HEK293 (cell line): Measurements from ENCODE around the gene PMEL.

ENCODE experiments used
- CTCF ChIA-PET: fragments of 350-600 bp; formaldehyde crosslinking; extraction: SDS; loops from one replicate; lab custom pipeline; 2021; ENCODE audit warnings: antibody characterized with exemption; lab: Yijun Ruan, JAX
- POLR2A ChIA-PET: fragments of 300-600 bp; formaldehyde crosslinking; extraction: SDS; loops from one replicate; lab custom pipeline; 2020; ENCODE audit warnings: antibody characterized with exemption, inconsistent platforms; lab: Yijun Ruan, JAX
- H3K27ac ChIP-seq: fragments of 200-500 bp; sonication (Bioruptor generic); 2 replicates; pipeline ENCODE4 v1.5.1; 2014; ENCODE audit warnings: low read depth, low read length, control low read depth, inconsistent platforms; ENCODE audit errors: extremely low read depth
- H3K36me3 ChIP-seq, 2 experiments: fragments of 200-500 bp in 1 of 2; sonication (Bioruptor generic) in 1 of 2; 1 replicate in 1 of 2; 2 replicates in 1 of 2; pipeline ENCODE4 v1.5.1; 2014 to 2017; ENCODE audit warnings: inconsistent platforms in 2 of 2, low read length in 2 of 2; ENCODE audit not compliant: control insufficient read depth in 2 of 2, insufficient read depth in 1 of 2
- H3K4me1 ChIP-seq: fragments of 200-500 bp; sonication (Bioruptor generic); 2 replicates; pipeline ENCODE4 v1.5.1; 2014; ENCODE audit warnings: mild to moderate bottlenecking, low read length, inconsistent platforms; ENCODE audit not compliant: control insufficient read depth, insufficient read depth
- H3K4me3 ChIP-seq: 2 replicates; pipeline ENCODE4 v1.5.1; 2011; ENCODE audit warnings: low read depth, mild to moderate bottlenecking, control low read depth, low read length, moderate library complexity
- H3K9me3 ChIP-seq: fragments of 200-500 bp; sonication (Bioruptor generic); 2 replicates; pipeline ENCODE4 v1.5.1; 2014; ENCODE audit warnings: low read depth, low read length, inconsistent platforms; ENCODE audit not compliant: control insufficient read depth, insufficient read depth
- AEBP2 ChIP-seq: fragments of 450-650 bp; formaldehyde crosslinking; IDR thresholded peaks from 2 replicates; pipeline ENCODE4 v1.5.1; 2016; ENCODE audit warnings: missing biosample characterization, missing genetic modification characterization, borderline replicate concordance
- CTCF ChIP-seq: fragments of 450-650 bp; formaldehyde crosslinking; IDR thresholded peaks from 2 replicates; pipeline ENCODE4 v1.5.1; 2016; ENCODE audit warnings: missing biosample characterization, missing genetic modification characterization
- GLI2 ChIP-seq: fragments of 450-650 bp; formaldehyde crosslinking; IDR thresholded peaks from 2 replicates; pipeline ENCODE4; 2017; ENCODE audit warnings: missing biosample characterization, missing genetic modification characterization, low read depth, borderline replicate concordance
- KLF16 ChIP-seq: fragments of 450-650 bp; formaldehyde crosslinking; IDR thresholded peaks from 2 replicates; pipeline ENCODE4 v1.5.1; 2017; ENCODE audit warnings: missing biosample characterization, missing genetic modification characterization
- TRIM28 ChIP-seq: IDR thresholded peaks from 2 replicates; pipeline ENCODE4 v1.6.1; 2011; ENCODE audit warnings: low read length, control low read depth, borderline replicate concordance
- ZBTB17 ChIP-seq: fragments of 450-650 bp; formaldehyde crosslinking; IDR thresholded peaks from 2 replicates; pipeline ENCODE4 v1.5.1; 2016; ENCODE audit warnings: missing biosample characterization, missing genetic modification characterization
- ZNF114 ChIP-seq: fragments of 450-650 bp; formaldehyde crosslinking; IDR thresholded peaks from 2 replicates; pipeline ENCODE4 v1.5.0; 2017; ENCODE audit warnings: missing biosample characterization, missing genetic modification characterization
- ZNF19 ChIP-seq: fragments of 450-650 bp; formaldehyde crosslinking; IDR thresholded peaks from 2 replicates; pipeline ENCODE4; 2016; ENCODE audit warnings: missing biosample characterization, missing genetic modification characterization, low read depth
- ZNF501 ChIP-seq: fragments of 450-650 bp; formaldehyde crosslinking; IDR thresholded peaks from 2 replicates; pipeline ENCODE4 v1.5.1; 2016; ENCODE audit warnings: missing biosample characterization, missing genetic modification characterization
- ZNF510 ChIP-seq: fragments of 450-650 bp; formaldehyde crosslinking; IDR thresholded peaks from 2 replicates; pipeline ENCODE4 v1.5.1; 2018; ENCODE audit warnings: mild to moderate bottlenecking, missing genetic modification characterization, missing biosample characterization; ENCODE audit not compliant: insufficient replicate concordance
- ZNF548 ChIP-seq: fragments of 450-650 bp; formaldehyde crosslinking; IDR thresholded peaks from 2 replicates; pipeline ENCODE4 v1.5.1; 2016; ENCODE audit warnings: missing biosample characterization, missing genetic modification characterization
- ZNF561 ChIP-seq: fragments of 450-650 bp; IDR thresholded peaks from 2 replicates; pipeline ENCODE4 v1.5.1; 2018; ENCODE audit warnings: missing biosample characterization, missing genetic modification characterization, borderline replicate concordance
- ZNF645 ChIP-seq: fragments of 450-650 bp; formaldehyde crosslinking; IDR thresholded peaks from 2 replicates; pipeline ENCODE4; 2016; ENCODE audit warnings: missing biosample characterization, missing genetic modification characterization
- ZNF692 ChIP-seq: fragments of 450-650 bp; formaldehyde crosslinking; IDR thresholded peaks from 2 replicates; pipeline ENCODE4 v1.5.1; 2016; ENCODE audit warnings: missing biosample characterization, missing genetic modification characterization
- ZNF830 ChIP-seq: fragments of 450-650 bp; IDR thresholded peaks from 2 replicates; pipeline ENCODE4 v1.5.0; 2018; ENCODE audit warnings: missing biosample characterization, missing genetic modification characterization, low read depth, mild to moderate bottlenecking, moderate library complexity
- TF ChIP-seq, protein P1 (sequence below): fragments of 450-650 bp; formaldehyde crosslinking; IDR thresholded peaks from 2 replicates; pipeline ENCODE4 v1.5.1; 2016; ENCODE audit warnings: missing biosample characterization, missing genetic modification characterization

PMEL gene

DNA sequence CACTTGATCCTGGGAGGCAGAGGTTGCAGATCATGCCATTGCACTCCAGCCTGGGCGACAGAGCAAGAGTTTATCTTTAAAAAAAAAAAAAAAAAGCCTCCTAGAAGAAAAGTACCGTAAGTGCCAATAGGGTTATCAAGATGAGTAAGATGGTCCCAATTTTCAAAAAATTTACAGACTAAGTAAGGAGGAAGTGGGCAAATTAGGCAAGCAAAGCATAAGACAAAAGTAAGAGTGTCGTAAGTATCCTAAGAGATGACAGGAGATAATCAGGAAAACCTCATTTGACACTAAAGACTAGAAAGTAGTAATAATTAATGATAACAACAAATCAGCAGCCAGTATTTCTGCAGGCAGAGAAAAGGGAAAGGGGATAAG is 50.4 kb downstream of the PMEL start (continued):
- TF ChIP-seq ZNF114 (tag by site-specific recombination) = no peak
- no peak for TF ChIP-seq KLF16 (tag by site-specific recombination)
- TF ChIP-seq, protein P1, sequence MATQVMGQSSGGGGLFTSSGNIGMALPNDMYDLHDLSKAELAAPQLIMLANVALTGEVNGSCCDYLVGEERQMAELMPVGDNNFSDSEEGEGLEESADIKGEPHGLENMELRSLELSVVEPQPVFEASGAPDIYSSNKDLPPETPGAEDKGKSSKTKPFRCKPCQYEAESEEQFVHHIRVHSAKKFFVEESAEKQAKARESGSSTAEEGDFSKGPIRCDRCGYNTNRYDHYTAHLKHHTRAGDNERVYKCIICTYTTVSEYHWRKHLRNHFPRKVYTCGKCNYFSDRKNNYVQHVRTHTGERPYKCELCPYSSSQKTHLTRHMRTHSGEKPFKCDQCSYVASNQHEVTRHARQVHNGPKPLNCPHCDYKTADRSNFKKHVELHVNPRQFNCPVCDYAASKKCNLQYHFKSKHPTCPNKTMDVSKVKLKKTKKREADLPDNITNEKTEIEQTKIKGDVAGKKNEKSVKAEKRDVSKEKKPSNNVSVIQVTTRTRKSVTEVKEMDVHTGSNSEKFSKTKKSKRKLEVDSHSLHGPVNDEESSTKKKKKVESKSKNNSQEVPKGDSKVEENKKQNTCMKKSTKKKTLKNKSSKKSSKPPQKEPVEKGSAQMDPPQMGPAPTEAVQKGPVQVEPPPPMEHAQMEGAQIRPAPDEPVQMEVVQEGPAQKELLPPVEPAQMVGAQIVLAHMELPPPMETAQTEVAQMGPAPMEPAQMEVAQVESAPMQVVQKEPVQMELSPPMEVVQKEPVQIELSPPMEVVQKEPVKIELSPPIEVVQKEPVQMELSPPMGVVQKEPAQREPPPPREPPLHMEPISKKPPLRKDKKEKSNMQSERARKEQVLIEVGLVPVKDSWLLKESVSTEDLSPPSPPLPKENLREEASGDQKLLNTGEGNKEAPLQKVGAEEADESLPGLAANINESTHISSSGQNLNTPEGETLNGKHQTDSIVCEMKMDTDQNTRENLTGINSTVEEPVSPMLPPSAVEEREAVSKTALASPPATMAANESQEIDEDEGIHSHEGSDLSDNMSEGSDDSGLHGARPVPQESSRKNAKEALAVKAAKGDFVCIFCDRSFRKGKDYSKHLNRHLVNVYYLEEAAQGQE (tag by site-specific recombination) = no peak
- no peak for TF ChIP-seq CTCF (tag by site-specific recombination)
- TF ChIP-seq ZBTB17 (tag by site-specific recombination) = no peak
- TF ChIP-seq ZNF19 = no peak
- TF ChIP-seq TRIM28 = no peak

DNA sequence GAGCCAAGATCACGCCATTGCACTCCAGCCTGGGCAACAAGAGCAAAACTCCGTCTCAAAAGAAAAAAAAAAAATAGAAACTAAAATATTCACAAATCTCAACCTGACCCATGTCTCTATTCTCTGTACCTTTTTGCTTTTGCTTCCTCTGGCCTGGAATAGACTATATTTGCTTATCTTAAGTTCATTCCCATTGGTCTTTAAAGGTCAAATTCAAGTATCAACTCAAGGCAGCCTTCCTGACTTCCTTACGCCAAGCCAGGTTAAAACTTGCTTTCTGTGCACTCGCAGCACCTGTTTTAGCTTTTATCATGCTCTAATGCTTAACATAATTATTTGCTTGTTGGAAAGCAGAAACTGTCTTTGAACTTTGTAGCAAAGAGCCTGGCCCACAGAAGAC is 52.9 kb downstream of the PMEL start:
- Histone ChIP-seq H3K4me1 (no peaks in the 10 kb centered on the region), H3K27ac (no peak overlapping the region), H3K9me3 (no peaks in the 10 kb centered on the region), H3K4me3 (no peak overlapping the region), H3K36me3 (peaks cover 7 to 18% of the 10 kb centered on the region in 2 experiments; a peak in 2 of 3 replicates)
- CTCF ChIA-PET = interaction anchor here (0.6 to 1.1 kb wide), 3 partner anchors 14 to 128 kb away, joined by 3 to 4 read pairs (median 3); no protein-coding TSS in a partner anchor
- no peak for TF ChIP-seq AEBP2 (tag by site-specific recombination)
- no peak for TF ChIP-seq ZNF510 (tag by site-specific recombination)
- TF ChIP-seq ZNF548 = no peak
- TF ChIP-seq ZNF501 (tag by site-specific recombination) = no peak
- TF ChIP-seq TRIM28 = no peak
- TF ChIP-seq ZNF830 = no peak
- TF ChIP-seq ZNF645 = no peak
- TF ChIP-seq ZNF692 (tag by site-specific recombination) = no peak
- no peak for TF ChIP-seq ZNF561 (tag by site-specific recombination)
- no peak for TF ChIP-seq GLI2 (tag by site-specific recombination)
- POLR2A ChIA-PET = no interaction called here
